PC-3 (cell line): ENCODE data around the gene AFF3. TPM values are rescaled to one million over a fixed set of nuclear protein-coding genes. Genes with fewer than 3 reads are reported as not detected.
"Not testable (repeated sequence)": the region's sequence is repeated elsewhere in the genome, so short reads cannot be mapped to it uniquely, and the experiment has no call there.

ENCODE experiments used
- ATAC-seq: fragments of 200-7000 bp; cut with Tn5 transposase; 2 replicates; pipeline ENCODE4 v1.9.1; 2020; ENCODE audit warnings: mild to moderate bottlenecking, moderate library complexity
- BruUV-seq: library from RNA; stranded (reverse); fragments of 400-500 nt; replicated peaks from 2 replicates; lab custom pipeline; 2021; lab: Mats Ljungman, UMichigan
- CTCF ChIA-PET: fragments of 300-600 bp; sonication (Branson Sonifier 250); formaldehyde crosslinking; loops from one replicate; lab custom pipeline; 2022; ENCODE audit warnings: antibody characterized with exemption; lab: Charles Lee
- POLR2A ChIA-PET: fragments of 300-600 bp; sonication (Branson Sonifier 250); formaldehyde crosslinking; loops from one replicate; lab custom pipeline; 2022; ENCODE audit warnings: antibody characterized with exemption; ENCODE audit not compliant: unreplicated experiment; lab: Charles Lee
- DNase-seq: peaks from one replicate; pipeline ENCODE4 v3.0.0-alpha.2; 2015
- H2AFZ ChIP-seq: fragments of 300-600 bp; sonication (generic); 2 replicates; pipeline ENCODE4 v1.6.0; 2016; ENCODE audit warnings: antibody characterized with exemption, low read length
- H3F3A ChIP-seq: fragments of 300-600 bp; sonication (generic); one replicate; pipeline ENCODE4 v1.6.0; 2017; ENCODE audit warnings: antibody characterized with exemption, low read length, control low read depth, mild to moderate bottlenecking; ENCODE audit not compliant: unreplicated experiment
- H3K27ac ChIP-seq: fragments of 300-600 bp; sonication (generic); 2 replicates; pipeline ENCODE4 v1.5.1; 2016; ENCODE audit warnings: mild to moderate bottlenecking, low read length
- H3K27me3 ChIP-seq: fragments of 300-600 bp; sonication (generic); 2 replicates; pipeline ENCODE4 v1.6.1; 2016; ENCODE audit warnings: low read length, mixed read lengths
- H3K36me3 ChIP-seq: fragments of 300-600 bp; sonication (generic); 2 replicates; pipeline ENCODE4 v1.6.1; 2016; ENCODE audit warnings: low read depth, mixed run types, low read length, mixed read lengths
- H3K4me1 ChIP-seq: fragments of 300-600 bp; sonication (generic); 2 replicates; pipeline ENCODE4 v1.5.1; 2016; ENCODE audit warnings: low read length; ENCODE audit not compliant: insufficient read depth
- H3K4me2 ChIP-seq: fragments of 300-600 bp; sonication (generic); 2 replicates; pipeline ENCODE4 v1.6.0; 2016; ENCODE audit warnings: low read length
- H3K4me3 ChIP-seq: fragments of 300-600 bp; sonication (generic); 2 replicates; pipeline ENCODE4 v1.5.1; 2016; ENCODE audit warnings: mild to moderate bottlenecking, low read length, mixed read lengths
- H3K79me2 ChIP-seq: fragments of 300-600 bp; sonication (generic); 2 replicates; pipeline ENCODE4 v1.6.1; 2017; ENCODE audit warnings: low read length, mixed read lengths
- H3K9ac ChIP-seq: fragments of 300-600 bp; sonication (generic); 2 replicates; pipeline ENCODE4 v1.6.0; 2016; ENCODE audit warnings: mild to moderate bottlenecking, low read length
- H3K9me2 ChIP-seq: fragments of 300-600 bp; sonication (generic); replicated peaks from 2 replicates; pipeline ENCODE4 v1.6.1; 2016; ENCODE audit warnings: mixed run types, low read length, mixed read lengths
- H3K9me3 ChIP-seq: fragments of 300-600 bp; sonication (generic); 2 replicates; pipeline ENCODE4 v1.6.1; 2016; ENCODE audit warnings: low read length, mixed read lengths
- H4K20me1 ChIP-seq: fragments of 300-600 bp; sonication (generic); 2 replicates; pipeline ENCODE4 v1.6.1; 2016; ENCODE audit warnings: low read length, mixed read lengths
- CTCF ChIP-seq: fragments of 300-600 bp; sonication (generic); conservative IDR thresholded peaks from 2 replicates; pipeline ENCODE4 v1.5.1; 2017; ENCODE audit warnings: antibody characterized with exemption, low read depth, mild to moderate bottlenecking, low read length
- EZH2 ChIP-seq: fragments of 300-600 bp; sonication (generic); IDR thresholded peaks from one replicate; pipeline ENCODE4 v1.6.1; 2017; ENCODE audit warnings: antibody characterized with exemption, mild to moderate bottlenecking, low read length; ENCODE audit not compliant: unreplicated experiment
- EZH2phosphoT487 ChIP-seq: fragments of 300-600 bp; sonication (generic); IDR thresholded peaks from 2 replicates; pipeline ENCODE4 v1.6.1; 2018; ENCODE audit warnings: mild to moderate bottlenecking, antibody characterized with exemption, low read length, borderline replicate concordance
- intact Hi-C: fragments of 100-400 bp; cut with micrococcal nuclease; formaldehyde crosslinking; loops from 2 replicates; pipeline ENCODE4 v1.9.0; 2023
- total RNA-seq: library from RNA; depleted of rRNA; stranded (reverse); fragments of >200 nt; gene quantifications from 2 replicates; pipeline ENCODE4 v1.2.3, GENCODE V29; 2014; rRNA removed

AFF3 gene
- total RNA-seq, 1 experiment from 2014 or later = 0.04 TPM

DNA sequence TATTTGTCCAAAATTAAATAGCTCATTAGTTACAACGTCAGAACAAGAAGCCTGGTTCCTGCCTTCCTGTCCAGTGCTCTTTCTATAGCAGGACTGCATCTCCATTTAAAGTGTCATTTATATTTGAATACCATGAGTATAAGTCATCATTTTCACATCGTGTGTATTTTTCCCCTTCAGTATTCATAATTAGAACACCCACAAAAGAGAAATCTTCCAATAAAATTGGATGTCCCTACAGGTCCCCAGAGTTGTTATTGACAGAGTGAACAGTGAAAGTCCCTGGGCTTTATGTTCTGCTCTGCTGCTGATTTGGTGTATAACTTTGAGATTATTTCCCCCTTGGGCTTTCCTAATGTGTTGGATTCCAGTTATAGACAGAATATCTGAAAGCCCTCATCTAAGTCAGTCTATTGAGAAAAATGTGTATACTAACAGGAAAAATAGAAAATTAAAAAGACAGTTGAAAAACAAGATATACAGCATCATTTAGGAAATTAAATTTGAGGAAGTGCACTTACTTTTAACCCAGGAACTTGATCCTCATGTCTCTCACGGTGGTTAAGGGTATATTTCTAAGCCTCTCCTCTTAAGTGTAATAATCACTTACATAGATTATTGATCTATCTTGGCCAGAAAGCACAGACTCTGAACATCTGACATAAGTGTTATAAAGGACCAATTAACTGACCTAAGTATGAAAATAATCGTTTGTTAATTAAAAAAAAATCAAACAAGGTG, 637.4 kb downstream of the AFF3 start:
- no peaks in the 10 kb centered on the region for H3K27me3 ChIP-seq
- H3K4me1 ChIP-seq = peaks cover 15% of the 10 kb centered on the region
- no peaks in the 10 kb centered on the region for H3K9me3 ChIP-seq
- H4K20me1 ChIP-seq = no peaks in the 10 kb centered on the region
- no peaks in the 10 kb centered on the region for H3K79me2 ChIP-seq
- ChIA-PET CTCF (no interaction called here), POLR2A (no interaction called here)
- H3K4me3 ChIP-seq = no peak overlapping the region
- BruUV-seq = no TSS peak
- no peaks in the 10 kb centered on the region for H3K36me3 ChIP-seq
- ATAC-seq = no peak
- intact Hi-C loops = no loop called here
- H3K9ac ChIP-seq = no peak overlapping the region
- peak overlapping the region; percentile 36; the same call in 1 of the 2 replicates for H2AFZ ChIP-seq
- H3K27ac ChIP-seq = peak overlapping the region; percentile 73
- no peaks in the 10 kb centered on the region for H3F3A ChIP-seq
- no peak for TF ChIP-seq CTCF
- no peak for TF ChIP-seq EZH2
- no peak for TF ChIP-seq EZH2phosphoT487
- 0 out of 2 replicates have a peak overlapping the region, but pooled peaks have one; percentile 8 for H3K4me2 ChIP-seq
- DNase-seq = no peak
- H3K9me2 ChIP-seq = 0 out of 2 replicates have a peak, but pooled peaks cover 5% of the 10 kb centered on the region

- DNase-seq = peak; percentile 84
- intact Hi-C loops, H3K9me2 ChIP-seq, H3K79me2 ChIP-seq, H3K4me3 ChIP-seq, H3K27me3 ChIP-seq, H4K20me1 ChIP-seq, H3K36me3 ChIP-seq, CTCF ChIA-PET, H3K9me3 ChIP-seq, POLR2A ChIA-PET, H3F3A ChIP-seq: not testable (repeated sequence)
- Histone ChIP-seq H3K9ac (peak overlapping the region; percentile 48; the same call in 1 of the 2 replicates), H3K4me2 (peak overlapping the region; percentile 36), H3K4me1 (peaks cover 15% of the 10 kb centered on the region), H3K27ac (peak overlapping the region; percentile 73), H2AFZ (0 out of 2 replicates have a peak overlapping the region, but pooled peaks have one; percentile 2)
- peak; percentile 35; the same call in 1 of the 2 replicates for ATAC-seq
- BruUV-seq = TSS peak; percentile 79
These were observed 638.6 kb downstream of the AFF3 start for GRCh38 chr2:99503662-99504416.

GRCh38 chr2:99496021-99496420, 646.4 kb downstream of the AFF3 start:
- intact Hi-C loops = loop anchor here (10.0 kb wide), 1 partner anchor 411 kb away; no protein-coding TSS in a partner anchor
- Histone ChIP-seq H3K9ac (no peak overlapping the region), H3F3A (no peaks in the 10 kb centered on the region), H3K27ac (no peak overlapping the region), H3K4me2 (no peak overlapping the region), H3K4me1 (0 out of 2 replicates have a peak, but pooled peaks cover 1% of the 10 kb centered on the region), H3K79me2 (no peaks in the 10 kb centered on the region), H3K9me2 (no peaks in the 10 kb centered on the region), H3K27me3 (no peaks in the 10 kb centered on the region), H3K4me3 (no peak overlapping the region), H4K20me1 (no peaks in the 10 kb centered on the region), H3K36me3 (no peaks in the 10 kb centered on the region), H3K9me3 (no peaks in the 10 kb centered on the region), H2AFZ (no peak overlapping the region)
- ATAC-seq (no peak), DNase-seq (no peak)
- no peak for TF ChIP-seq EZH2phosphoT487
- TF ChIP-seq CTCF = no peak
- no peak for TF ChIP-seq EZH2
- no TSS peak for BruUV-seq
- CTCF ChIA-PET = no interaction called here
- POLR2A ChIA-PET = no interaction called here

Other genes starting within 250 kb of the AFF3 start
- gene LONRF2, start 179.9 kb upstream of the AFF3 start, total RNA-seq = 1.1 and 1.3 TPM in 2 replicates